GM12872 (cell line): ENCODE measurements around the gene INCA1.
A peak's percentile ranks its signal among the peaks of the same experiment; 100 is the strongest.

Experiments used
- CTCF ChIP-seq: IDR thresholded peaks from 3 replicates; pipeline ENCODE4 v1.5.1; 2011; ENCODE audit warnings: low read depth, mild to moderate bottlenecking, low read length, moderate library complexity; ENCODE audit not compliant: insufficient read depth

Gene INCA1

GRCh38 chr17:5023588-5024147 lies 26.3 kb upstream of the INCA1 start:
- TF ChIP-seq CTCF, result no peak

GRCh38 chr17:5022171-5022711 lies 24.9 kb upstream of the INCA1 start:
- TF ChIP-seq CTCF, result no peak

- no peak for TF ChIP-seq CTCF
Measured at GRCh38 chr17:5020502-5021023, 23.2 kb upstream of the INCA1 start.

- TF ChIP-seq CTCF, result peak; percentile 33; the same call in 2 of the 3 replicates
Measured at GRCh38 chr17:5019475-5019956, 22.2 kb upstream of the INCA1 start.

GRCh38 chr17:5014357-5014756 lies 17.0 kb upstream of the INCA1 start:
- no peak for TF ChIP-seq CTCF

- no peak for TF ChIP-seq CTCF
Measured at GRCh38 chr17:5011928-5012327, 14.6 kb upstream of the INCA1 start.

GRCh38 chr17:5003214-5003867 lies 6.0 kb upstream of the INCA1 start:
- TF ChIP-seq CTCF, result no peak
